Smooth muscle cell (in vitro differentiated cells): Measurements from ENCODE around the gene MEG3. TPM values are rescaled to one million over a fixed set of nuclear protein-coding genes. Genes with fewer than 3 reads are reported as not detected.
"Not testable (repeated sequence)": the region's sequence is repeated elsewhere in the genome, so short reads cannot be mapped to it uniquely, and the experiment has no call there.

Experiments
- DNase-seq: peaks from one replicate; lab custom pipeline; 2025; ENCODE audit not compliant: unreplicated experiment; lab: John Stamatoyannopoulos, UW
- H2AFZ ChIP-seq: fragments of 200-600 bp; sonication (generic); 2 replicates; pipeline ENCODE4 v1.6.0; 2016; ENCODE audit warnings: antibody characterized with exemption, low read depth, mild to moderate bottlenecking
- H3F3A ChIP-seq: fragments of 200-600 bp; sonication (generic); 2 replicates; pipeline ENCODE4 v1.6.0; 2017; ENCODE audit warnings: antibody characterized with exemption, low read depth
- H3K27ac ChIP-seq: fragments of 200-600 bp; sonication (generic); 2 replicates; pipeline ENCODE4 v1.5.1; 2016; ENCODE audit warnings: low read depth, mild to moderate bottlenecking
- H3K27me3 ChIP-seq: fragments of 200-600 bp; sonication (generic); 2 replicates; pipeline ENCODE4 v1.6.1; 2016; ENCODE audit warnings: low read depth, mild to moderate bottlenecking
- H3K36me3 ChIP-seq: fragments of 200-600 bp; sonication (generic); 2 replicates; pipeline ENCODE4 v1.5.1; 2016; ENCODE audit warnings: low read depth
- H3K4me1 ChIP-seq: fragments of 200-600 bp; sonication (generic); 2 replicates; pipeline ENCODE4 v1.5.1; 2016; ENCODE audit warnings: low read depth
- H3K4me2 ChIP-seq: fragments of 200-600 bp; sonication (generic); 2 replicates; pipeline ENCODE4 v1.6.0; 2016; ENCODE audit warnings: mild to moderate bottlenecking
- H3K4me3 ChIP-seq: fragments of 200-600 bp; sonication (generic); 2 replicates; pipeline ENCODE4 v1.5.1; 2016; ENCODE audit warnings: mild to moderate bottlenecking
- H3K79me2 ChIP-seq: fragments of 200-600 bp; sonication (generic); 2 replicates; pipeline ENCODE4 v1.6.0; 2016; ENCODE audit warnings: low read depth, mild to moderate bottlenecking
- H3K9ac ChIP-seq: fragments of 200-600 bp; sonication (generic); 2 replicates; pipeline ENCODE4 v1.6.0; 2016; ENCODE audit warnings: low read depth
- H3K9me3 ChIP-seq: fragments of 200-600 bp; sonication (generic); replicated peaks from 2 replicates; pipeline ENCODE4 v1.5.1; 2016; ENCODE audit warnings: low read depth
- H4K20me1 ChIP-seq: fragments of 200-600 bp; sonication (generic); 2 replicates; pipeline ENCODE4 v1.6.0; 2016; ENCODE audit warnings: low read depth
- CTCF ChIP-seq: fragments of 200-600 bp; sonication (generic); IDR thresholded peaks from 2 replicates; pipeline ENCODE4 v1.5.1; 2017; ENCODE audit warnings: borderline replicate concordance, mild to moderate bottlenecking, antibody characterized with exemption; ENCODE audit not compliant: insufficient read depth, poor library complexity, severe bottlenecking
- WGBS: methylation state at CpG from one replicate; pipeline ENCODE4 v1.1.7; 2016; ENCODE audit warnings: low lambda C conversion rate; 5-methylcytosine and 5-hydroxymethylcytosine counted together
- polyA plus RNA-seq: library from polyadenylated mRNA; unstranded; fragments of >200 nt; fragmentation: Nextera tagmentation; extraction: Ambion mirVana; gene quantifications from 2 replicates; pipeline ENCODE4 v1.2.1, GENCODE V29; 2016
- total RNA-seq: library from RNA; depleted of rRNA; stranded (reverse); fragments of >200 nt; gene quantifications from 2 replicates; pipeline ENCODE4 v1.2.3, GENCODE V29; 2014

Gene MEG3
- total and polyA plus RNA-seq, 2 experiments from 2014 or later = not detected

GRCh38 chr14:100816950-100817901 is 8.7 kb upstream of the MEG3 start:
- H3K4me3 ChIP-seq = no peak overlapping the region
- H3K9ac ChIP-seq = peak overlapping the region; percentile 64
- peaks cover 6% of the 10 kb centered on the region for H3F3A ChIP-seq
- H4K20me1 ChIP-seq = no peaks in the 10 kb centered on the region
- no peak for DNase-seq
- 89% methylated on average over 26 of the region's 26 CpGs for WGBS
- peak overlapping the region; percentile 89 for H3K27ac ChIP-seq
- no peaks in the 10 kb centered on the region for H3K4me1 ChIP-seq
- no peaks in the 10 kb centered on the region for H3K27me3 ChIP-seq
- no peaks in the 10 kb centered on the region for H3K9me3 ChIP-seq
- H3K36me3 ChIP-seq = no peaks in the 10 kb centered on the region
- no peaks in the 10 kb centered on the region for H3K79me2 ChIP-seq
- no peak overlapping the region for H2AFZ ChIP-seq
- peak overlapping the region; percentile 1 for H3K4me2 ChIP-seq
- no peak for TF ChIP-seq CTCF

GRCh38 chr14:100818221-100818699 is 7.7 kb upstream of the MEG3 start:
- Histone ChIP-seq H3K9me3 (no peaks in the 10 kb centered on the region), H3F3A (peaks cover 9% of the 10 kb centered on the region), H3K27me3 (no peaks in the 10 kb centered on the region), H3K9ac (no peak overlapping the region), H3K27ac (peak overlapping the region; percentile 19), H2AFZ (no peak overlapping the region), H4K20me1 (no peaks in the 10 kb centered on the region), H3K36me3 (no peaks in the 10 kb centered on the region), H3K4me3 (no peak overlapping the region), H3K79me2 (no peaks in the 10 kb centered on the region), H3K4me1 (peaks cover 10% of the 10 kb centered on the region), H3K4me2 (no peak overlapping the region)
- TF ChIP-seq CTCF = no peak
- 71% methylated on average over 3 of the region's 3 CpGs for WGBS
- DNase-seq = no peak

- not testable (repeated sequence) for DNase-seq, H3K9me3 ChIP-seq, H3K27ac ChIP-seq, H3K36me3 ChIP-seq, H3K9ac ChIP-seq, H2AFZ ChIP-seq, H4K20me1 ChIP-seq, H3K79me2 ChIP-seq, H3K27me3 ChIP-seq, H3K4me3 ChIP-seq, H3K4me2 ChIP-seq
- H3K4me1 ChIP-seq = peaks cover 14% of the 10 kb centered on the region
- 96% methylated on average over 10 of the region's 10 CpGs for WGBS
- peaks cover 14% of the 10 kb centered on the region for H3F3A ChIP-seq
Observed at GRCh38 chr14:100818923-100819322, 7.0 kb upstream of the MEG3 start.

GRCh38 chr14:100819453-100819828 is 6.5 kb upstream of the MEG3 start:
- WGBS = 96% methylated on average over 1 of the region's 1 CpG

More at GRCh38 chr14:100819453-100819828, 6.5 kb upstream of the MEG3 start:
- Histone ChIP-seq H2AFZ (no peak overlapping the region), H3K4me1 (peaks cover 14% of the 10 kb centered on the region), H3K4me3 (no peak overlapping the region), H3K9me3 (no peaks in the 10 kb centered on the region), H3K9ac (no peak overlapping the region), H3K79me2 (no peaks in the 10 kb centered on the region), H3K36me3 (no peaks in the 10 kb centered on the region), H3K27me3 (no peaks in the 10 kb centered on the region), H4K20me1 (no peaks in the 10 kb centered on the region), H3K27ac (no peak overlapping the region), H3F3A (peaks cover 14% of the 10 kb centered on the region), H3K4me2 (no peak overlapping the region)
- DNase-seq = no peak
- TF ChIP-seq CTCF = no peak
